NCI-H1417 treated with DMSO at 0.1 percent for 48 hours (cell line): Measurements from ENCODE around the gene ATG7.
"Not testable (repeated sequence)": the region's sequence is repeated elsewhere in the genome, so short reads cannot be mapped to it uniquely, and the experiment has no call there.

ENCODE experiments used
- DNase-seq: peaks from one replicate; lab custom pipeline; 2025; lab: John Stamatoyannopoulos, UW

ATG7 gene

DNA sequence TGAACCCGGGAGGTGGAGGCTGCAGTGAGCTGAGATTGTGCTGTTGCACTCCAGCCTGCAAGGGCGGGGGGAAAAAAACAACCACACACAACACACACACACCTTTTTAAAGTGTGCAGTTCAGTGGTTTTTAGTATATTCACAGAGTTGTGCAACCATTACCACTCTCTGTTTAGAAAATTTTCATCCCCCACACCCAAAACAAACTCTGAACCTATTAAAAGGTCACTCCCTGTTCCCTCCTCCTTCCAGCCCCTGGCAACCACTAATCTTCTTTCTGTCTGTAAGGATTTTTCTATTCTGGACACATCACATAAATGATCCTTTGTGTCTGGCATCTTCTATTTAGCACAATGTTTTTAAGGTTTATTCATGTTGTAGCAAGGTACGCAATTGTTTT, 159.1 kb downstream of the ATG7 start:
- no peak for DNase-seq

DNA sequence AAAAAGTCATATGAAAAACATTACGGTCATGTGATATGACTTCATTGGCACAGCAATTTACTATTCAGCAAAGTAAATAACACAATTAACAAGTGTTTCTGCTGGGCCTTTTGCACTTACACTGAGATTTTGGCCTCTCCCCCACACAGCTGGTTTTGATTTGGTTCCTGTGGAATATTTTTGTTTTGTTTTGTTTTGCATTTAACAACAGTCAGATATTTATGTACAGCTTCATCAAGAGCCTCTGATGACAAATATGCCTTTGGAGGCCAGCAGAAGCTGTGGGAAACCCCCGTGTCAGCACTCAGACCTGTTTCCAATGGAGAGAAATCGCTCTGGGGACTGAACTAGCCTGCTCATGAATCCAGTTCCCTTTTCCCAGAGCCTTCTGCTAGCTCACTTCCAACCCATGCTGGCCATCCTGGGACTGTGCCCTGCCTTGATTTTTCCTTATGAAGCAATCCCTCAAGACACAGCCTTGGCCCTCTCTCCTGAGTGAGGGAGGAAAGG, 161.9 kb downstream of the ATG7 start:
- DNase-seq, result no peak

DNA sequence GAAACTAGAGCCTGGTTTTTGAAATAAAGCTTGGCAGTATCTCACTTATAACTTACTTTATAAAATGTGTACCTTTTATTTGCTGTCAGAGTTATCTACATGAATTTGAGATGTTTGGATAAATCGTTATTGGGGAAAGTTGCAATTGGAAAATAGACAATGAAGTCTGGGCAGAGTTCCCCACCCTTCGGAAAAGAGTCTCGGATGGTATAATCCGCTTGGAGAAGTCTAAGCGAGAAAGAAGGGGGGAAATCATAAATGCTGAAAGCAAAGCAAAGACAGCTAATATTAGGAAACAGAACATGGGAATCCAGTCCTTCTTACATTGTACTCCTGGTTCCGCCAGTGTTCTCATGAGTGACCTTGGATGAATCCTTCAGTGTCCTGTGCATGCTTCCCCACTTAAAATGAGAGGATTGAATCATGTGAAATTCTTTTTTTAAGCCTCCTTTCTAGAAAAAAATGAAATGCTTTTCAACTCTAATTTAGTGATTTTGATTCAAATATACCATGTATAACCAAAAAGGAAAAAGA, 162.4 kb downstream of the ATG7 start:
- DNase-seq, result no peak

DNA sequence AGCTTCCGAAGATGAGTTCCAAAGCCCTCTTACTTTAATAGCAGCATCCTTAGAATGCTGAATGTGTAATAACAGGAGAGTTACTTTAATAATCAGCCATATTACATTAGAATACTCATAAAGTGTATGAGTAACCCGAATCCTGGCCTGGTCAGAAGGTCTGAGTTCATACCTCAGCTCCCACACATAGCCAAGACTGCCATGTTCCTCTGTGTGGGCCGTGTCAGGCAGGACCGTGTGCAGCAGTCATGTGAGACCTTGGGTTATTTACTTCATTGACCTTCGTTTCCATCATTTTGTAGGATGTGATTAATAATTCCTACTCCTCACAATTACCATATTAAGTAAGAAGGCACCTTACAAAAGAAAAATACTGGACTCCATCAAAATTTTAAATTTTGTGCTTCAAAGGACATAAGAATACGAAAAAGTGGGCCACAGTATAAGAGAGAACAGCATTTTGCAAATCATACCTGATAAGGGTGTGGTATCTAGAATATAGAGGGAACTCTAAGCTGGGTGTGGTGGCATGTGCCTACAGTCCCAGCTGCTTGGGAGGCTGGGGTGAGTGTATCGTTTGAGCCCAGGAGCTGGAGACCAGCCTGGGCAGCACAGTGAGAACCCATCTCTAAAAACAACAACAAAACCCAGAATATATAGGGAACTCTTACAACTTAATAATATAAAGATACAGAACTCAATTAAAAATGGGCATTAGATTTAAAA, 163.4 kb downstream of the ATG7 start:
- no peak for DNase-seq

DNA sequence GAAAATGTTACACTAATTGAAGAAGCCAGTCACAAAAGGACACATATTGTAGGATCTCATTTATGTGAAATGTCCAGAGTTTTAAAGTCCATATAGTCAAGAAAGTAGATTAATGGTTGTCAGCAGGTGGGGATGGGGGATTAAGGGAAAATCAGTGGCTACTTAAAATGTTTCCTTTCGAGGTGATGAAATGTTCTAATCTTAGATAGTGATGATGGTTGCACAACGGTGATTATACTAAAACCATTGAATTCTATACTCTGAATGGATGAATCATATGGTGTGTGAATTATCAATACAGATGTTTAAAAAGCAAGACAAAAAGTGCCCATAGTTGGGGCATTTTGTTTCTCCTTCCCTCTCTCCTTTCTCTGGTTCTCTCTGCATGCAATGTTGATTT, 164.6 kb downstream of the ATG7 start:
- no peak for DNase-seq

DNA sequence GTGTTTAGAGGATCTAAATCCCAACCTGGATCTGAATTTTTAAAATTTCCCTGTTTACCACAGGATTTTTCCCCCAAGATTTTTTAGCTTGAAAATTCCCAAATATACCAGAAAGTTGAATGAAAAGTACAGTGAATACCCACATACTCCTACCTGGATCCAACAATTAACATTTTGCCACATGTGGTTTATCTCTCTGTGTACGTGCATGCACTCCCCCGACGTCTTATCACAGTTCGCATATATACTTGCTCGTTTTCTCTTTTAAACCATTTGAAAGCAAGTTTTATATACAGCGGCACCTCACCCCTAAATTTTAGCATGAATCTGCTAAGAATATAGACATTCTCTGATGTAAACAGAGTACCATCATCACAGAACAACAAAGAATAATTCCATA, 165.3 kb downstream of the ATG7 start:
- DNase-seq, result no peak

DNA sequence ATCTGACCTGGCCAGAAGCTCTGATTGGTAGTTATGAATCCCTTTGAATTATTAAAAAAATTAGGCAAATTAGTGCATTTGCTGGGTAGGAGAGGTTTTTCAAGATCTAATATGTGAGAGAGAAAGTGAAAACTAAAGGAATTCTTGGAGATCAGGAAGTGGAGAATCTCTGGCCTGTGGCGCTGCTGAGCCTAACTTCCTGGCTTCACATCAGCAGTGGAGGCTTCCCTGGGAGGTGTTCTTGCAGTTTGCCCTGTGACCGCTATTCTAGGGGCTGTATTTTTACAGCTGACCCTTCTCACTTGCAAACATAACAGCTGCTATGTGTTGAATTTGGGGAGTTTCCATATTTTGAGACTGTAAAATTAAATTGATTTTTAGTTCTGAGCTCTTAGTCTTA, 166.4 kb downstream of the ATG7 start:
- DNase-seq, result no peak

DNA sequence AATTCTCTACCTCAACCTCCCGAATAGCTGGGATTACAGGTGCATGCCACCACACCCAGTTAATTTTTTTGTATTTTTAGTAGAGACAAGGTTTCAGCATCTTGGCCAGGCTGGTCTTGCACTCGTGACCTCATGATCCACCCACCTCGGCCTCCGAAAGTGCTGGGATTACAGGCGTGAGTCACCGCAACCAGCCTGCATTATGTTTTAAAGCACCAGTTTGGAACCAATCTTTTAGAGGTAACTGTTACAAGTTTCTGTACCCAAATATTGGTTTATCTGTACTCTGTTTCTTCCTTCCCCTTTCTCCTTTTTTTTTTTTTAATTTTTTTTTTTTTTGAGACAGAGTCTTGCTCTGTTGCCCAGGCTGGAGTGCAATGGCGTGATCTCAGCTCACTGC, 169.1 kb downstream of the ATG7 start:
- DNase-seq, result not testable (repeated sequence)

DNA sequence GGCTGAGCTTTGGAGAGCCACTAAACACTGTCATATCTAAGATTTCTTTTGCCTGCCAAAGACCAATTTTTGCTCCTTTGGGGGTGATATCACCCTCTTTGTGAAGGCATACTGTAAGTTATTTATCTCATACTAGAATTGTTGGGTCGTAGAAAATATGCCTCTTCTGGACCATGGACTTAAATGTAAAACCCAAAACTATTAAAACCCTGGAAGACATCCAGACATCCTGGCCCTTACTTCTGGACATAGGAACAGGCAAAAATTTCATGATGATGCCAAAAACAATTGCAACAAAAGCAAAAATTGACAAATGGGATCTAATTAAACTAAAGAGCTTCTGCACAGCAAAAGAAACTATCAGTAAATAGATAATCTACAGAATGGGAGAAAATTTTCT, 172.2 kb downstream of the ATG7 start:
- no peak for DNase-seq

DNA sequence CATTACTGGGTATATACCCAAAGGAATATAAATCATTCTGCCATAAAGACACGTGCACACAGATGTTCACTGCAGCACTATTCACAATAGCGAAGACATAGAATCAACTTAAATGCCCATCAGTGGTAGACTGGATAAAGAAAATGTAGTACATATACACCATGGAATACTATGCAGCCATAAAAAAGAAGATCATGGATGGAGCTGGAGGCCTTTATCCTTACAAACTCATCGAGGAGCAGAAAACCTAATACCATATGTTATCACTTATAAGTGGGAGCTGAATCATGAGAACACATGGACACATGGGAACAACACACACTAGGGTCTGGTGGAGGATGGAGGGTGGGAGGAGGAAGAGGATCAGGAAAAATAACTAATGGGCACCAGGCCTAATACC, 173.0 kb downstream of the ATG7 start:
- not testable (repeated sequence) for DNase-seq

DNA sequence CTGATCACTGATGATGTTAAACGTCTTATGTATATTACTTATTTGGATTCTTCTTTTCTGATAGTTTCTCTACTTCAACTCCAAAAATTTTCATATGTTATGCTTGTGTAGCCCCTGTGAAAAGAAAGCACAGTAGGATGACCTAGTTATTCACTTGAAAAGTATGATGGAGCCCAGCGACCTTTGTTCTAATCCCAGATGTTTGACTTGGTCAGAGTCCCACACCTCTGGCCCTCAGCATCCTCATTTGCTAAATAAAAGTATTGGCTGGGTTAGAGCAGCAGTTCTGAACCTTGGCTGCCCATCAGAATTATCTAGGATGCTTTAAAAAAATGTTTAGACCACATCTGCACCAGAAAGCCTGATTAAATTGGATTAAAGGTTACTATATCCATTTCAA, 173.7 kb downstream of the ATG7 start:
- DNase-seq, result no peak

DNA sequence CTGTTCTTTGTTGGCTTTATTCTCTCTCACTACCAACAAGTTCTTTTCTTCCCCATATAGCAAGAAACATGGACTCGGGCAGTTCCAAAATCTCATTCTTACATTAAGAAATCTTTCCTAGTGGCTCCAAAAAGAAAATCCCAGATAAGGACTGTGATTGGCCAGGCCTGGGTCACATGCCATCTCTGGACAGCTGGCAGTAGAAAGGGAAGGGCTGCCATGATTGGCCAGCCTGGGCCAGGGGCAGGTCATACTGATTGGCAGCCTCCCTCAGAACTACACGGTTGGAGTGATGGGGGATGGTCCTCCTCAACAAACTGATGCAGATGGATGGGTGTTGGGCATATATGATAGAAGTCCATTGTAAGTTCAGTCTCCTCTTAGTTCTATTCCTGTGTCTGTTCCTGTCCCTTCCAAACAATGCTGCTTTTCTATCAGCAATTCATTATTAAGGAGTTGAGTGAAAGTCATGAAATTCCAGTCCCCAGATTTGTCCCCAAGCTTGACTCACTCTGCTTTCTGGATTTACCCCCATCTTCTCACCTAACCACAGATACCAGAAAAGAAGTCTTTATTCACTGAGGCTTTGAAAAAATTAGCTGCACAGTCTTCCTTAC, 175.5 kb downstream of the ATG7 start:
- DNase-seq, result no peak

DNA sequence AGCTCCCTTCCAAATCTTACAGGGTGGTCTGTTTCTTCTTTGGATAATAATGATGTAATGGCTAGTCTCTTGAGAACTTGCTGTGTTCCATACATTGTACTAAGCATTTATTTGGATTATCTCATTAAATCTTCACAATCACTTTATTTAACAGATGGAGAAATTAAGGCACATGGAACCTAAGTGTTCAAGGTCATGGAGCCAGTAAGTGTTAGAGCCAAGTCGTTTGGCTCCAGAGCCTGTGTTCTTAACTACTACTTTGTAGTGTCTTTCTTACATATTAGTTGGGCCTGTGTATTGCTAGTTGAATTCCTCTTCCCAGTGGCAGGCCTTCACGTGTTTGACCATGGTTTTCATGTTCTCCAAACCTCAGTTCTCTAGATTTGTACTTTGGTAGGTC, 177.8 kb downstream of the ATG7 start:
- no peak for DNase-seq

DNA sequence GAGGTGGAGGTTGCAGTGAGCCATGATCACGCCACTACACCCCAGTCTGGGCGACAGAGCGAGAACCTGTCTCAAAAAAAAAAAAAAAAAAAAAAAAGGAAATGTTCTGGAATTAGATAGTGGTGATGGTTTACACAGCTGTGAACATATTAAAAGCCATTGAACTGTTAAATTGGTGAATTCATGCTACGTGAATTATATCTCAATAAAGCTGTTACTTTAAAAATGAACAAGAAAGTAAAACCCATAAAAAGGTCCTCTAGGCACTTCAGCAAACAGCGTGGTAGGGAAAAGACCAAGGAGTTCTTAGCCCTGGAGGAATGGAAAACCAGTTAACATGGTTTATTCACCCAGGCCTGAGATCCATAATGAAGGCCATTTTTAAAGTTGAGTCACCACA, 180.1 kb downstream of the ATG7 start:
- DNase-seq, result no peak

DNA sequence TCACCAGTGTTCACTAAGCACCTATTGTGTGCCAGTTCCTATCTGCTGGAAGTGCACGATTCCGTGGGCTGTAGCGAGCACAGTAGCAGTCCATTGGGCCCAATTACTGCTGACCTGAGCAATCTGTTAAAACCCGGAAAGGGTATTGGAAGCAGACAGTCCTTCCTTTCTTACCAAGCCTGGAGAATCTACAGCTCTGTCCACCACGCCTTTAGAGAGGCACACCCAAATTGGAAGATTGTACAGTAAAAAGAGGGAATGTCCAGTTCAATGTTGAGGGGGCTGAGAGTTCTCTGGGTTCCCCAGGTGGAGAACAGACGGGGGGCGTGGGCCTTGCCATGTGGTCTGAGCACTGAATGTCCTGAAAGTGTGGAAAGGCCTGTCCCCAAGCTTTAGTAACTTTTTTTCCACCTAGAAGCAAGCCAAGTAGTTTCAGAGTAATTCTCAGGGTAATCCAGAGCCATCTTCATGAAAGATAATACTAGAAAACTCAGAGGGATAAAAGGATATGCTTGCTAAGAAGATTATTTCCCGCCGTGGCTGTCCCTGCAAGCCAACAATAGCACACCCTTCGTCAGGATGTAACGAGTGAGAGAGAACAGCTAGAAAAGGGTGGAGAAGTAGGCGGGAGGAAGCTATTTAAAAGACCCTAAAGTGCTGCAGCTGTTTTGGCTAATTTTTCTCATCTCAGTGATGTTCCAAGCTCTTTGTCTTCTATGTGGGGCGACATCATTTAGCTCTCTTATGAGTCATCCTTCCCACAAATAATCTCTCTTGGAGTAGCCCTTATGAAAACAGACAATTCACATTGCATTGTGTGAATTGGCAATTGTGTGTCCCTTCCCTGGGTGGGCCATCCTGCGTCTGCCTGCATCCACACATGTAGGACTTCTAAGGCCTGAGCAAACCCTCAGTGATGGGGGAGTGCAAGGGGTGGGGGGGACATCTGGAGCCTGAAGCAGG, 181.0 kb downstream of the ATG7 start:
- no peak for DNase-seq

DNA sequence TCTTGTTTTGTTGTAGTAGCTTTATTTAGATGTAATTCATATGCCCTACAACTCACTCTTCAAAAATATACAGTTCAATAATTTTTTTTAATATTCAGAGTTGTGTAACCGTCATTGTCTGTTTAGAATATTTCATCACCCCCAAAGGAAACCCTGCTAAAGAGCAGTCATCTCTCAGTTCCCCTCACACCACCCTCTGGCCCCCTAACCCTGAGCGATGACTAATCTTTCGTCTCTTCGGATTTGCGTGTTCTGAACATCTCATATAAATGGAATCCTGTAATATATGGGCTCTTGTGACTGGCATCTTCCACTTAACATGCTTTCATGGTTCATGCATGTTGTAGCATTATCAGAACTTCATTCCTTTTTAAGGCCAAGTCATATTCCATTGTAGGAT, 183.8 kb downstream of the ATG7 start:
- DNase-seq, result no peak

DNA sequence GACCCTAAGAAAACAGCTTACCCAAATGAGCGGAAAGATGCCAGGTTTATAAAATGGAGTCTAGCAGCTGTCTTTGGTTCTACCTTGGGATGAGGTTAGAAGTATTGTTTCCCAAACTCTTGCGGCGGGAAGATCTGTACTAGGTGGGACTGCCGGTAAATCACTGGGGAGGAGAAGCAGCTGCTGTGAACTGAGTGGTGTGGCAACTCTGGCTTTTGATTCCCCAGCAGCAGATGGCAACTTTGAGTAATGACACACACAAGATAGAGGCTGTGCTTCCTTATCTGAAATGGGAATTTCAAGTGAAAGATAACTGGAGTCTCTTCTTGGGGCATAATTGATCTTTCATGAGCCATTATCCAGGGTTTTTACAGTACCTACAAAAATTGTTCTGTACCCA, 184.9 kb downstream of the ATG7 start:
- DNase-seq, result no peak

DNA sequence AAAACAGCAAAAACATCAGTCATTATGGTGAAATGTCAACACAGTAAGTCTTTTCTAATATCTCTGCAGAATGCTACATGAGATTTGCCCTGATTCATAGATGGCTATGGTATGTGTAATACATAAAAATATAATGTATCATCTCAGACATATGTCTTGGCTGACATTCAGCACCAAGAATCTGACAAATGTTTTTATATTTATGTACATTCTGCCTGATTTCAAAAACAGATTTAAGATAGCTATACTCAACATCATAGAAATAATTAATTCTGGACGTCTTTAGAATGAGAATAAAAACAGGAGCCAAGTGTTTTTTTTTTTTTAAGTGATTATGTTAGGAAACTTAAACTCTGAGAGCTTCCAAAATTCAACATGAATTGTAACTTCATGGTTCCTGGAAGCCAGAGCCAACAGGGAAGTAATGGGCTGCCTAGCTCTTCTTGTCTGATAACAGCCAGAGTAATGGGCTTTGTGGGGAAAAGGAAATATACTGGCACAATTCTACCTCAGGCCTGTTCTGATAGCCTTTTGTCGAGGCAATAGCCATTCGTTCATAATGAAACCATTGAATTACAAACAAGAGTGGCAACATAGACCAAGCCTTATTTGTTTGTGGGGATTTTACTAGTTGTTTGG, 187.1 kb downstream of the ATG7 start:
- DNase-seq, result no peak

DNA sequence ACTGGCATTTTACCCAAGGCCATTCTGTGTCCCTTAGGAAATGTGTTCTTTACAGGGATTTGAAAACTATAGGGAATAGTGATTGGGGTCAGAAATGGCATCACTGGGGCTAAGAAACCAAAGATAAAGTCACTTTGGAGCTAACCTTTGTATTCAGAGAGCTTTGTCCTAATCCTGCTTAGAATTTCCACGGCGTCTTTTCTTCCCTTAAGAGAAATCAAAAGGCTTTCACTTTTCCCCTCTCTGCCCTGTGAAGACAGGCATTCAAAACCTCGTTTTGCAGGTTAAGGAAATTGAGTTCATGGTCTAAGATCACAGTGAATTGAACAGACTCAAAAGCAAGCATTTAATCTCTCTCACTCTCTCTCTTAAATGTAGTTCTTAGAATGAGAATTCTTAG, 189.0 kb downstream of the ATG7 start:
- DNase-seq, result no peak

DNA sequence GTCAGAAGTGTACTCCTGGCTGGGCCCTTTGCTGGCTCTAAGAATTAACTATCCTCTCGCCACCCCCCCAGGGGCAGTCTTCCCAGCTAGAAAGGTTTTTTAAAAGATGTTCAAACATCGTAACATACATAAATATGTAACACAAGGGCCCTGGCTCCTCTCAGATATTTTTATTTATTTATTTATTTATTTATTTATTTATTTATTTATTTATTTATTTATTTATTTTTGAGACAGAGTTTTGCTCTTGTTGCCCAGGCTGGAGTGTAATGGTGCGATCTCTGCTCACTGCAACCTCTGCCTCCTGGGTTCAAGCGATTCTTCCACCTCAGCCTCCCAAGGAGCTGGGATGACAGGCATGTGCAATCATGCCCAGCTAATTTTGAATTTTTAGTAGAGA, 190.5 kb downstream of the ATG7 start:
- not testable (repeated sequence) for DNase-seq

DNA sequence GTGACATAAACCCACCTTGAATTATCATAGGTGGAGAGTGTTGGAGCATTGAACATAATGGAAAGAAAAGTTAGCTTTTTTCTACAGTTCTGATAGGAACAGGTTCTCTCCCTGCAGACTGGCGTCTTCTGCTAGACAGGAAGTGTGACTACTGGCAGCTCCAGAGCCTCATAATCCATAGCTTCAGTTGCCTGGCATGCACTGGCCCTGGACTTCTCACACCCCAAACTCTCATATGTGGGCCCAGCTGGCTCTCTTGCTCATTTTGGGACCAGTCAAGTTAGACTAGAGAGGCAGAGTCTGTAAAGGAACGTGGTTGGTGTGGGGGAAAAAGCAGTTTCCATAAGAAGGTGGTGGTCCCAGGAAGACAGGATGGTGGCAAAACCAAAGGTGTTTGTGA, 191.4 kb downstream of the ATG7 start:
- no peak for DNase-seq

DNA sequence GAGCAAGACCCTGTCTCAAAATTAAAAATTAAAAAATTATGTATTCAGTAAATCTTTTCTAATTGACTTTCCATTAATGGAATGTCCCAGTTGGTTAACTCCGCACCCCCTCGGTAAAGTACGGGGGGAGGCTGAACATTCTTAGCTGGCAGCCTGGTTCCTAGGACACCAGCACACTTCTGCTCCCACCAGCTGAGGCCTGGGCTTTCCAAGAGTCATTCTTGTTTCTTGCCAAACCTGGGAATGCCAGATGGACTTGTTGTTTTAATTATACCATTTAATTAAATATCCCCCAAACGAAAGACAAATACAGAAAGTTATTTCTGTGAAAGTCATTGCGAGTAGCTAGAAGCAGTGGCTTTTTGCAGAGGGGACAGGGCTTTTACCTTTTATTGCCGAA, 192.2 kb downstream of the ATG7 start:
- no peak for DNase-seq
